Mucosa of gallbladder (tissue), 1 donor: Measurements from ENCODE around the gene MYOM3. TPM values are rescaled to one million over a fixed set of nuclear protein-coding genes. Genes with fewer than 3 reads are reported as not detected.

ENCODE experiments used
- DNase-seq: peaks from one replicate; pipeline ENCODE4 v3.0.0-alpha.2; 2020; ENCODE audit warnings: low spot score
- total RNA-seq: library from RNA; stranded (reverse); gene quantifications from one replicate; pipeline ENCODE4 v1.2.1, GENCODE V29; 2021
- donor health status: DM: no; HTN: no; CAD: no.

The MYOM3 gene
- total RNA-seq, 1 donor from 2014 or later, result 1.7 TPM

GRCh38 chr1:24114753-24115152, 2.8 kb upstream of the MYOM3 start:
- no peak for DNase-seq

GRCh38 chr1:24113641-24114033, 1.7 kb upstream of the MYOM3 start:
- no peak for DNase-seq

- DNase-seq, result no peak
These were observed 506 bp downstream of the MYOM3 start for GRCh38 chr1:24111262-24111995.

GRCh38 chr1:24110642-24111261, 1.2 kb downstream of the MYOM3 start:
- no peak for DNase-seq

- no peak for DNase-seq
These were observed 2.1 kb downstream of the MYOM3 start for GRCh38 chr1:24109686-24110475.

DNA sequence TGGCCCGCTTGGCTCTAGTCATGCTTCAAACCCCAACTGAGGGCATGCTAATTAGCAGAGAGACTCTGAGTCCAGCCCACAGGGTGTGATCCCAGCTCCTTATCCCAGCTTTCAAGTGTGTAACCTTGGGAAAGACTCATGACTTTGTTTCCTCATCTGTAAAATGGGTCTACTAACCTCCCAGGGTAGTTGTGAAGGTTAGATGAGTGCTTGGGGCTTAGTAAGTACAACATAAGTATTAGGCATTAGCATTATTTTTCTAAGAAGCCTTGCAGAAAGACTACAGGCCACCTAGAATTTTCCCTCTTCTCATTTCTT, 2.8 kb downstream of the MYOM3 start:
- DNase-seq, result no peak

DNA sequence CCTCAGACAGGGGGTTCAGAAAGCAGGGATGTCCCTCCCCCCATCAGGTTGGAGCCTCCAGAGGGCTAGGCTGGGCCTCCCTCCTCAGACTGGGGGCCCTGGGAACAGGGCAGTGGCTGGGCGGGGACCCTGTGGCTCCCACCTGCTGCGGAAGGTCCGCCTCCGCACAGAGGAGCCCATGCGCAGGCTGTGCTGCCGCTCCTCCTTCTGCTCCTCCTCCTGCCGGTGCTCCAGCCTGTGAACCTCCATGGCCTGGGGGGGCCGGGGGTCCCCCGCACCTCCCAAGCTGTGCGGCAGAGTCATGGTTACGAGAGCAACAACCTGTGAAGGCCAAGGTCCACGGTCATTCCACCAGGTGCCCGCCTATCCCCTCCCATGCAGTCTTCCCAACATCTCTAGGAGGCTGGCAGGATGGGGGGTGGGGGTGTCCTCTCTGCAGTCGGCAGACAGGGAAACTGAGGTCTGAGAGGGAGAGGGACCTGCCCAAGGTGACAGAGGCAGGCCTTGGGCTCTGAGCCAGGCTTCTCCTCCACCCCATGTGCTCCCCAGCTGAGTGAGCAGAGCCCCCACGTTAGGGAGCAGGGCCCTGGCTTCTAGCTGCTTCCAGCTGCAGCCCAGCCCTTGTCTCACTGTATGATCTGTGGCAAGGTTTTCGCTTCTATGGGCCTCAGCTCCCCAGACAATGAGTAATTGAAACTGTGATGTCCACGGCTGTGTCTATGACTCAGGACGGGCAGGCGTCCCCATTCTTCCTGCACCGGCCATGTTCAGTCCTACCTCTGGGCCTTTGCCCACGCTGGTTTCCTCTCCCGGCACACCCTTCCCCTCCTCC, 3.4 kb downstream of the MYOM3 start:
- DNase-seq, result no peak

GRCh38 chr1:24107462-24108138, 4.3 kb downstream of the MYOM3 start:
- no peak for DNase-seq

GRCh38 chr1:24105368-24106160, 6.4 kb downstream of the MYOM3 start:
- DNase-seq, result no peak

DNA sequence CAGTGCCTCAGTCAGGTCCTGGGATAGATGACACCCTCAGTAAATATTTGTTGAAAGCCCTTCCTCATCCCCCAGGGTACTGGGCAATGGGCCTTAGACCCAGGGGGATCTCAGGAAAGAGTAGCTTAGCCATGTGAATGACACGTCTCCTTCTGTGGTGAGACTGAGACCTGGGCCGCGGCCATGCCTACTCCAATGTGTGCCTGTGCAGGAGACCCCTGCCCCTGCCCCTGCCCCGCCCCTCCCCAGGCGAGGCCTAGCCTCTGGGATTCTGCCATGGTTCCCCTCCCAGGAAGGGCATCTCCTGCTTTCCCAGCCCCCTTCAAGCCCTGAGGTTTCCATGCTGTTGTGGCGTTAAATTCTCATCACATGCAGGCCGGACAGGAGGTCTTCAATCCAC, 7.1 kb downstream of the MYOM3 start:
- DNase-seq, result no peak

GRCh38 chr1:24103879-24104278, 8.1 kb downstream of the MYOM3 start:
- DNase-seq, result no peak

DNA sequence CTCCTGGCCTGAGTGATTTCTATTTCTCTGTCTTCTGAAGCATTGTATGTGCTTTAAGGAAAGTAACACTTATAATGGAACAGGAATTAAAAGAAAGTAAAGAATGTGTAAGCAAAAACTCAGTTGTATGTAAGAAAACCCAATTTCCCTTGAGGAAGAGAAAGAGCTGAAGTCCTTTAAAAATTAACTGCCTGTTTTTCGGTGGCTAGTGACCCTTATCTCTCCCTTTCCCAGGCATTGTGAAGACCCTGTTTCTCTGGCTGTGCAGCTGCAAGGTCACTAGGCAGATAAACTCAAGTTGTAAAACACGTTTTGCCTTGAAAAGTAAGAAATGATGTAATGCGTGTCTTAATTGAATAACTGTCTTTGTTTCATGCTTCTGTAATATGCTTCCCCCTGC, 8.5 kb downstream of the MYOM3 start:
- no peak for DNase-seq

GRCh38 chr1:24102961-24103360, 9.0 kb downstream of the MYOM3 start:
- no peak for DNase-seq

DNA sequence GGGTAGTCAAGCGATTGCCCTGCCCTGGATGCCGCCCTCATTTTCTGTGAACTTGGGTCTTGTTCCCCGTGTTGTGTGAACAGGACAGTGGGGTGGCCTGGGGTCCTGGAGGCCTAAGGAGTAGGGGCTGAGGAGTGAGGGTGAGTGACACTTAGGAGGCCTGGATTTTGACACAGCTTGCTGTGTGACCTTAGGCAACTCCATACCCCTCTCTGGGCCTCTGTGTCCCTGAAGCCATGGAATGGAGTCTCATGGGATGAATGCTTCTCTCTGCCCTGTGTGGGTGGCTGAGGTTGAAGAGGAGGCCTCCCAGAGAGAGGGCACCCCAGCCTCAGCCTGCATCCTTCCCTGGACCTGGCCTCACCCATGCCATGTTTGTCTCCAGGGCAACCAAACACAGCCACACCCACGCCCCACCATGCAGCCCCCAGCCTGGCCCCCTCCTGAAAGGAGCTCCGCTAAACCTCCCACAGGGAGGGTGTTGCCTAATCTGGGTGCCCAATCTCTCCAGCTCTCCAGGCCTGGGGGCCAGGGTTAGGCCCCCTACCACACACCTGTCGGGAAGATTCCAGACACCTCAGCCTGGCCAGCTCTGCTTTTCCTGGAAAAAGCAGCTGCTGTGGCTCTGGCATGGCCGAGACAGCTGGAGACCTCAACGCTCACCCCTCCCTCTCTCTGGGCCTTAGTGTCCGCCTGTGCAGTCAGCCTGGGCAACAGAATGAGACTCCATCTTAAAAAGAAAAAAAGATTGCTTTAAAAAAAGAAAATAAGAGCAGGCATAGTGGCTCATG, 9.9 kb downstream of the MYOM3 start:
- no peak for DNase-seq

DNA sequence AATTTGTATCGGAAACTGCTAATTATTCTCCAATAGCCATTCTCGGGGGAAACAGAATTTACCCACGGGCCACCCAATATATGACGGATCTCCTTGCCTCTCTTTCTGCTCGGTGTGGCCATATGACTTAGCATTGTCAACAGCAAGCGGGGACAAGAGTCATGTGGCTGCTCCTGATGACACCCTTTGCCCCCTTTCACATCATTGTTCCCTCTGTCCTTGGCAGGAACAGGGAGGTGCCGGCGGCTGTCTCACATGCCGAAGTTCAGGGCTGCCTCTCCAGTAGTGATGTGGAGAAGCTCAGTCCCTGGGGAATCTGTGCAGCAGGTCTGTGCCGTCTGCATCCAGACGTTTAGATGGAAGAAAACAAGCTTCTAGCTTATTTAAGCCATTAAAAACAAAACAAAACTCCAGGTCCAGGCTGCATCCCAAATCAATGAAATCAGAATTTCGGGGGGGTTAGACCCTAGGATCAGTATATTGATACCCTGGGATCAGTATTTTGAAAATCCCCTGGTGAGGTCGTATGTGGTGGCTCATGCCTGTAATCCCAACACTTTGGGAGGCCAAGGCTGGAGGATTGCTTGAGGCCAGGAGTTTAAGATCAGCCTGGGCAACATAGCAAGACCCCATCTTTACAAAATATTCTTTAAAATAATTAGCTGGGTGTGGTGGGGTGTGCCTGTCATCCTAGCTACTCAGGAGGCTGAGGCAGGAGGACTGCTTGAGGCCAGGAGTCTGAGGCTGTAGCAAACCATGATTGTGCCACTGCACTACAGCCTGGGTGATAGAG, 10.8 kb downstream of the MYOM3 start:
- no peak for DNase-seq

GRCh38 chr1:24098943-24099638, 12.8 kb downstream of the MYOM3 start:
- DNase-seq, result peak; percentile 31

GRCh38 chr1:24098102-24098501, 13.8 kb downstream of the MYOM3 start:
- no peak for DNase-seq

GRCh38 chr1:24097663-24098062, 14.3 kb downstream of the MYOM3 start:
- no peak for DNase-seq

DNA sequence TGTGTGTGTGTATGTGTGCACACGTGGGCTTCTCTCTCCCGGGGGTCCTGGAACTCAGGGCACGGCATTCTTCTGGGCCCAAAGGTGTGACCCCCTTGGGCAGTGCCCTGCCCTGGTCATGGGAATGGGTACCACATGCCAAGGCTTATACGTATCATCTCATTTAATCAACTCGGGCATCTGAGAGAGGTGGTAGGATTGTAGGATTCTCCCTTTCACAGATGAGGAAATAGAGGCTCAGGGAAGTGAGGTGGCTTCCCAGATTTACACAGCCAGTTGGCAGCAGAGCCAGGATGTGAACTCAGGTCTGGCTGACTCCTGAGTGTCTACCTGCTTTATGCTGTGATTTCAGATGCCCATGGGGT, 15.2 kb downstream of the MYOM3 start:
- no peak for DNase-seq
